ENCODE measurements around the gene TMEM40.
"Not testable (repeated sequence)": the region's sequence is repeated elsewhere in the genome, so short reads cannot be mapped to it uniquely, and the experiment has no call there.

TMEM40 gene

DNA sequence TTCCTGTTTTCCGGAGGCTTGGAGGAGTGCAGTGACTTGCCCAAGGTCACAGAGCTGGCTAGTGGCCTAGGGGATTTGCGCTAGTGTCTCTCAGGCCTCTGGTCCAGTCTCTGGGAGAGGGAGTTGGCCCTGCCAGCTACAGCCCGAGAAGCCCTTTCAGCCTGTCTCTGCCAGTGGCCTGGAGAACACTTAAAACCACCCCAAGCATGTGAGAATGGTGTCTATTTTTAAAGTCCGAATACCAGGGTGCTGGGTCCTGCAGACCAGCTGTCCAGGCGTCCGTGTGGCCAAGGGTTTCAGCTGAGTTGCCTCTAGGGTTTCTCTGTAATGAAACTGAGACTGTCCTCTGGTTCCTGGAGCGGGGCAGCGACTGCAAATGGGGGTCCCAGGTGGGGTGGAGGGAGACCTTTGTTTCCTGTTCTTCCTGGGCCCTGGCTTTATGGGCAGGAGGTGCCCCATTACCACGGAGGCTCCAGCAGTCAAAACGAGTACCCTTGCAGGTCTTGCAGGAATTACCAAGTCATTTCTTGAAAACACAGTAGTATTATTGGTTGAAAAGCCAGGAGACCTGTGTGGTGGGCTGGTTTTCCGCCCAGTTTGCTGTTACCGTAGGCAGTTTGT is 39.6 kb upstream of the TMEM40 start:
- H3K4me3 ChIP-seq (ENCODE audit: control insufficient read depth, low read depth, low read length) = no peak overlapping the region
- no peak for DNase-seq (ENCODE audit: low read depth)
- TF ChIP-seq, protein P1, sequence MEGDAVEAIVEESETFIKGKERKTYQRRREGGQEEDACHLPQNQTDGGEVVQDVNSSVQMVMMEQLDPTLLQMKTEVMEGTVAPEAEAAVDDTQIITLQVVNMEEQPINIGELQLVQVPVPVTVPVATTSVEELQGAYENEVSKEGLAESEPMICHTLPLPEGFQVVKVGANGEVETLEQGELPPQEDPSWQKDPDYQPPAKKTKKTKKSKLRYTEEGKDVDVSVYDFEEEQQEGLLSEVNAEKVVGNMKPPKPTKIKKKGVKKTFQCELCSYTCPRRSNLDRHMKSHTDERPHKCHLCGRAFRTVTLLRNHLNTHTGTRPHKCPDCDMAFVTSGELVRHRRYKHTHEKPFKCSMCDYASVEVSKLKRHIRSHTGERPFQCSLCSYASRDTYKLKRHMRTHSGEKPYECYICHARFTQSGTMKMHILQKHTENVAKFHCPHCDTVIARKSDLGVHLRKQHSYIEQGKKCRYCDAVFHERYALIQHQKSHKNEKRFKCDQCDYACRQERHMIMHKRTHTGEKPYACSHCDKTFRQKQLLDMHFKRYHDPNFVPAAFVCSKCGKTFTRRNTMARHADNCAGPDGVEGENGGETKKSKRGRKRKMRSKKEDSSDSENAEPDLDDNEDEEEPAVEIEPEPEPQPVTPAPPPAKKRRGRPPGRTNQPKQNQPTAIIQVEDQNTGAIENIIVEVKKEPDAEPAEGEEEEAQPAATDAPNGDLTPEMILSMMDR (conservative IDR thresholded peaks at IDR 0.05; ENCODE audit: control insufficient read depth, insufficient read depth, low read depth, low read length) = no peak

DNA sequence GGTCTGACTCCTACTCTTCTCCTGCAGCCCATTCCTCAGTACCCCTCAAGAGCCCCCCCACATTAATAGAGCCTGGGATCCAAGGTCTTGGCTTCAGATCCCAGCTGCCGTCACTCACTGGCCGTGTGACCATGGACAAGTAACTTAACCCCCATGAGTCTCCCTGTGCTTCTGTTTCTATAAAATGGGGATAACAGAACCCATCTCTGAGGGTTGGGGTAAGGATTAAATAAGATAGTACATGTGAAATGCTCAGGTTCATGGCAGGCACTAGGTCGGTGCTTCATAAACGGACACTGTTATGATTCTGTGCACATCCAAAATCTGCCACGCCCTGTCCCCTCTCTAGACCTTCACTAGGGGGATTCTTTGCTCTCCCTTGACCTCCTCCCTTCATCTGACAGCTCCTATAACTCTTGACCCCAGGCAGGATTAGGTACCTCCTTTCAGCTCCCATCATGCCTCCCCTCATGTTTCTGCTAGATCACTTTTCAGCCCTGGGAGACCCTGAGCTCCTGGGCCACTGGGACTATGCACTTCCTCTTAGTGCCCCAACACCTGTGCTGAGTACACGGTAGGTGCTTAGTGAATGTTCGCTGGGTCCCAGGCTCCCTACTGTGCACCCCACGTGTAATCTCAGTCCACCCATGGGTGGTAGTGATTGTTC is 39.0 kb upstream of the TMEM40 start:
- no peak for DNase-seq (ENCODE audit: low read depth)
- H3K4me3 ChIP-seq (ENCODE audit: control insufficient read depth, low read depth, low read length) = no peak overlapping the region
- TF ChIP-seq, protein P1 (conservative IDR thresholded peaks at IDR 0.05; ENCODE audit: control insufficient read depth, insufficient read depth, low read depth, low read length) = no peak

DNA sequence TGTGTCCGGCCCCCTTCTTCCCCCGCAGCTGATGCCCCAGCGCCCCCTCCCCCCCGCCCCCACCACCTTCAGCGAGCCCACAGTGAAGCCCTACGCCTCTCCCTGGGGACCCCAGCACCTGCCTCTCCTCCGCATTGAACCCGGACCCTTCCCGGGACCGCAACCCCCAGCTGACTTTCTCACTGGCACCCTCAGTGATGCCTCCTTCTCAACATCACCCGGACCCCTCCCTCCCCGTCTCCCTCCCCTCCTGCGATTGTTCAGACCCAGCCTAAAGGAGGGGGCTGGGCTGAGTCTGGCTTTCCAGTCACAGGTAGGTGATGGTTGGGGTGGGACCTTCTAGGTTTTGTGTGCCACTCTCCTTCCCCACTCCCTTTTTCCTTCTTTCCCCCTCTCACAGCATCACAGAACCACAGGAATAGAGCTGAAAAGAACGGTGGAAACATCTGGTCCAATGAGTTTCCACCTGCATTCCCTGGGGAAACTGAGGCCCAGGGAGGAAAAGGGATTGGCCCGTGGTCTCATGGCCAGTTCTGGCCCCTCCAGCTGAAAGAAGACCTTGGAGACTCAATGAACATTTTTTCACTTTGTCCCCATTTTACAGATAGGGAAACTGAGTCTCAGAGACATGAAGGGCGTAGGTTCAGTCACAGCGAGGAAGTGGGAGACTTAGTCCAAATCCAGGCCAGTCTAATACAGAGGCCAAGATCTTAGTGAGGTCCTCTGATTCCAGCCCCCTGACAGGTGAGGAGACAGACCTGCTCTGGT is 38.2 kb upstream of the TMEM40 start:
- no peak for DNase-seq (ENCODE audit: low read depth)
- no peak overlapping the region for H3K4me3 ChIP-seq (ENCODE audit: control insufficient read depth, low read depth, low read length)
- TF ChIP-seq, protein P1 (conservative IDR thresholded peaks at IDR 0.05; ENCODE audit: control insufficient read depth, insufficient read depth, low read depth, low read length) = no peak

DNA sequence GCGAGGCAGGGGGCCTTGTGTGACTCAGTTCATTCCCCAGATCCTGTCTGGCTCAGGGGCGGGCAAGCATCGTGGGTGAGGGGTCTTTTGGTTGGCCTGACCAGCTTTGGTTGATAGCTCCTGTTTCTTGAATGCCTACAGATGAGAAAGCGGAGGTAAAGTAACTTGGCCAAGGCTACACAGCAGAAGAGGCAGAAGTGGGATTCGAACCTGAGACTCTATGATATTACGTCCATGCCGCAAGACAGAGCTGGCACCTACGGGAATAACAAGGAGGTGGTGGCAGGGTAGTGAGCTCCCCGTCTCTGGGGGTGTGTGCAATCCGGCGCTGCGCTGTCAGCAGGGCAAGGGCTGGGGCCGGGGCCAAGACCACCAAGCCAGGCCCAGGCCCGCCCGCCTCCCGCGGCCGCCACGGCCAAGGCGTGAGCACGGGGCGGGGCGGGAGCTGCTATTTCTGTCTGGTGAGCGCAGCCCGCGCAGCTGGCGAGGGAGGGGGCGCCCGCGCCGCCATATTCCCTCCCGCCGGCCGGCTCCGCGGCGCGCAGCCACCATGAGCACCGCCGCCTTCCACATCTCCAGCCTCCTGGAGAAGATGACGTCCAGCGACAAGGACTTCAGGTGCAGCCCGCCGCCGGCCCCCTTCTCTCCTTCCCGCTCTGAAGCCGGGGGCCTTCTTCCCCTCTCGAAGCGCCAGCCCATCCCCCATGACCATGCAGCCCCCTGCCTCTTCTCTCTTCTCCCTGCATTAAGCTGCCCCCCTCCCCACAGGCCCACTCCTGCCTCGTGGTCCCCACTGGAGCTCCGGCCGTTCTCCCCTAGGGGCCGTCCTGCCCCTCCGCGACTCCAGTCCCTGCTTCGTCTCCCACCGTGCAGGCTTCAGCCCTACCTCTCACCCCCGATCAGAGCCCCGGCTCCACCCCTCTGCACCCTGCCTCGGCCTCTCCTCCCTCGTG is 37.4 kb upstream of the TMEM40 start, which contains the start of gene CAND2:
Gene CAND2, plus strand, starts transcription at position 510 of the 953 bp plus-strand sequence. Its CDS starts 41 bp downstream, at position 551.
- TF ChIP-seq, protein P1 (conservative IDR thresholded peaks at IDR 0.05; ENCODE audit: control insufficient read depth, insufficient read depth, low read depth, low read length) = no peak
- peak; percentile 36 for DNase-seq (ENCODE audit: low read depth)
- peak within 1 kb of the TSS; percentile 59 for H3K4me3 ChIP-seq (ENCODE audit: control insufficient read depth, low read depth, low read length)

DNA sequence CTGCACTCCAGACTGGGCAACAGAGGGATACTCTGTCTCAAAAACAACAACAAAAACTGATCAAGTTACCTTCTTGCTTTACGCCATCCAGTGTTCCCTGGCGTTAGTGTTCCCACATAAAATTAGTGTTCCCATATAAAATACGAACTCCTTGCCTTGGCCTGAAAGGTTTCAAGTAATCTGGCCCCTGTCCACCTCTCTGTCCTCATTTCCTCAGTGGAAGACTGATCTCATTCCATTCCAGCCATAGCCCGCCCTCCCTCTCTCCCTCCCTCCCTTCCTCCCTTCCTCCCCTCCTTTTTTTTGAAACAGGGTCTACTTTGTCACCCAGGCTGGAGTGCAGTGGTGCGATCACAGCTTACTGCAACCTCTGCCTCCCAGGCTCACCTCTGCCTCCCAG is 34.6 kb upstream of the TMEM40 start:
- no peak overlapping the region for H3K4me3 ChIP-seq (ENCODE audit: control insufficient read depth, low read depth, low read length)
- DNase-seq (ENCODE audit: low read depth) = no peak
- TF ChIP-seq, protein P1 (conservative IDR thresholded peaks at IDR 0.05; ENCODE audit: control insufficient read depth, insufficient read depth, low read depth, low read length) = no peak

DNA sequence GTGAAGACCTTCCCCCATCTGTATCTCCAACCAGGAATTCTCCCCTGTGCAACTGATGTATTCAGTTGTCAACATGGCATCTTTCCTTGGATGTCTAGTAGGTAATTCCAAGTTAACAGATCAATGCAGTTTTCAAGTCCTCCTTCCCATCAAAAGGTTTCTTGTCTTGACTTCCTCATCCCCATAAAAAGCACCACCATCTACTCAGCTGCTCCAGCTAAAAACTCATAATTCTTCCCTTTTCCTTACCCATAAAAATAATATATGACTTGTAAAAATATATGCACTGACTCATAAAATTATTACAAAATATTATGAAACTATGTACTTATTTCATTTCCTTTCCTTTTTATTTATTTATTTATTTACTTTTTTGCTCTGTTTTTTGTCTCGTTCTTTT is 32.4 kb upstream of the TMEM40 start:
- TF ChIP-seq, protein P1 (conservative IDR thresholded peaks at IDR 0.05; ENCODE audit: control insufficient read depth, insufficient read depth, low read depth, low read length) = no peak
- no peak overlapping the region for H3K4me3 ChIP-seq (ENCODE audit: control insufficient read depth, low read depth, low read length)
- DNase-seq (ENCODE audit: low read depth) = no peak

DNA sequence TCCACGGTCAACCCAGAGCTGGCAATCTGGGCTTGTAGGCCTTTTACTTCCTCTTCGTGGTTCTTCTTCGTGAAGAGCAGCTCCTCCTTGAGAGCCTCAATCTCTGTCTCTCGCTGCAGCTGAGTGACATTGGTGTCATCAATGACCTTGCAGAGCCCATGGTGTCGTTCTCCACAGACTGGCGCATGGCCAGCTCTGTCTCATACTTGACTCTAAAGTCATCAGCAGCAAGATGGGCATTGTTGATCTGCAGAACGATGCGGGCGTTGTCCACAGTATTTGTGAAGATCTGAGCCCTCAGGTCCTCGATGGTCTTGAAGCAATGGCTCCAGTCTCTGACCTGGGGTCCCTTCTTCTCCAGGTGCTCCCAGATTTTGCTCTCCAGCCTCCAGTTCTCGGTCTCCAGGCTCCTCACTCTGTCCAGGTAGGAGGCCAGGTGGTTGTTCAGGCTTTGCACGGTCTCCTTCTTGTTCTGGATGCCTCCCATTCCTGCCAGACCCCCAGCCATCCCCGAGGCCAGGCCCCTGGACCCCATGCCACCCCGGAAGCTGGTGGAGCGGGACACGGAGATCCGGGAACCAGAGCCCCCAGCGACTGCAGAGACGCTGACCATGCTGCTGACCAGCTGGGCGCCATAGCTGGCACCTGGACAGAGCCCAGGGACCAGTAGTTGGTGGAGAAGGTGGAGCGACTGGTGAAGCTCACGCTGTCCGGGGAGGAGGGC is 29.1 kb upstream of the TMEM40 start:
- not testable (repeated sequence) for DNase-seq (ENCODE audit: low read depth); H3K4me3 ChIP-seq (ENCODE audit: control insufficient read depth, low read depth, low read length)

DNA sequence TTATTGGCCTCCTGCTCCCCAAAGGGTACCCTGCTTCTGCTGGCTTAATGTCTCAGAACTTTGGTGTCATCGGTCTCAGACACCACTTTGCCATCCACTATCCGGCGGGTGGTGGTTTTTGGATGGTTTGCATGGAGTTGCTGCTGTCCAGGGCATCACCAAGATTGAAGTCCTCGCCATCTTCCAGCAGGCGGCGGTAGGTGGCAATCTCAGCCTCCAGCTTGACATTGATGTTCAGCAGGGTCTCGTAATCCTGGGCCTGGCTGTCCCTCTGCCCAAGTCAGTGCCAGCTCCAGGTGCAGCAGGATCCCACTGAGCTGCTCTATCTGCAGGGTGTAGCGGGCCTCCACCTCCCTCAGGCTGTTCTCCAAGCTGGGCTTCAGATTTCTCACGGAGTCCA is 28.3 kb upstream of the TMEM40 start:
- DNase-seq (ENCODE audit: low read depth); H3K4me3 ChIP-seq (ENCODE audit: control insufficient read depth, low read depth, low read length): not testable (repeated sequence)

All from fibroblast of mammary gland (primary cell).